B cell (primary cell): Measurements from ENCODE around the gene PTPRM. TPM values are rescaled to one million over a fixed set of nuclear protein-coding genes. Genes with fewer than 3 reads are reported as not detected.

ENCODE experiments used
- ATAC-seq: fragments of 200-7000 bp; cut with Tn5 transposase; one replicate; pipeline ENCODE4 v1.10.0; 2021; ENCODE audit warnings: low read depth, mild to moderate bottlenecking, moderate number of reproducible peaks, moderate library complexity
- CTCF ChIA-PET: fragments of 350-600 bp; sonication (Branson Sonifier 250); formaldehyde crosslinking; loops from one replicate; lab custom pipeline; 2021; ENCODE audit warnings: antibody characterized with exemption, inconsistent platforms; lab: Charles Lee
- POLR2A ChIA-PET: fragments of 350-600 bp; sonication (Branson Sonifier 250); formaldehyde crosslinking; loops from one replicate; lab custom pipeline; 2021; ENCODE audit warnings: antibody characterized with exemption; lab: Charles Lee
- DNase-seq: peaks from one replicate; pipeline ENCODE4 v3.0.0; 2013
- H2AFZ ChIP-seq: 2 replicates; pipeline ENCODE4 v1.6.1; 2012; ENCODE audit warnings: mild to moderate bottlenecking, low read depth, low read length; ENCODE audit not compliant: insufficient read depth, poor library complexity, severe bottlenecking
- H3K27ac ChIP-seq, 2 donors: 1 replicate in 1 of 2; 2 replicates in 1 of 2; pipeline ENCODE4 v1.5.1; 2012 to 2013; ENCODE audit warnings: low read length in 2 of 2, mild to moderate bottlenecking in 2 of 2, moderate library complexity in 1 of 2
- H3K27me3 ChIP-seq, 4 experiments: fragments of 200-600 bp in 1 of 4; sonication (generic) in 1 of 4; replicated peaks in 1 of 4; 1 replicate in 2 of 4; 2 replicates in 2 of 4; pipeline versions ENCODE4 v1.6.1 to v1.7.0; 2013 to 2016; ENCODE audit warnings: low read length in 3 of 4, mild to moderate bottlenecking in 2 of 4, mixed read lengths in 1 of 4, moderate library complexity in 1 of 4; ENCODE audit not compliant: insufficient read depth in 4 of 4, control insufficient read depth in 3 of 4; ENCODE audit errors: control extremely low read depth in 1 of 4
- H3K36me3 ChIP-seq, 2 experiments: replicated peaks in 1 of 2; 1 replicate in 1 of 2; 2 replicates in 1 of 2; pipeline versions ENCODE4 v1.6.1 to v1.7.1; 2013; ENCODE audit warnings: low read length in 1 of 2; ENCODE audit not compliant: insufficient read depth in 2 of 2, control insufficient read depth in 1 of 2; ENCODE audit errors: control extremely low read depth in 1 of 2, extremely low read depth in 1 of 2
- H3K4me1 ChIP-seq, 2 donors: fragments of 200-600 bp in 1 of 2; sonication (generic) in 1 of 2; 1 replicate in 1 of 2; 2 replicates in 1 of 2; pipeline versions ENCODE4 v1.5.1 to v1.6.1; 2013 to 2017; ENCODE audit warnings: low read length in 2 of 2; ENCODE audit not compliant: control insufficient read depth in 2 of 2, insufficient read depth in 2 of 2
- H3K4me2 ChIP-seq: replicated peaks from 2 replicates; pipeline ENCODE3; 2012; ENCODE audit warnings: mild to moderate bottlenecking, low read depth, low read length; ENCODE audit not compliant: poor library complexity, severe bottlenecking
- H3K4me3 ChIP-seq, 5 experiments: fragments of 200-600 bp in 1 of 5; sonication (generic) in 1 of 5; 1 replicate in 3 of 5; 2 replicates in 2 of 5; pipeline versions ENCODE4 v1.5.1 to v1.7.0; 2011 to 2016; ENCODE audit warnings: low read length in 4 of 5, mild to moderate bottlenecking in 4 of 5, low read depth in 2 of 5, control low read depth in 1 of 5, moderate library complexity in 1 of 5; ENCODE audit not compliant: insufficient read depth in 1 of 5; ENCODE audit errors: control extremely low read depth in 1 of 5, extremely low read depth in 1 of 5
- H3K79me2 ChIP-seq: fragments of 200-600 bp; sonication (generic); one replicate; pipeline ENCODE4 v1.6.0; 2016; ENCODE audit warnings: low read length; ENCODE audit not compliant: control insufficient read depth, insufficient read depth
- H3K9ac ChIP-seq: fragments of 200-600 bp; sonication (generic); 2 replicates; pipeline ENCODE4 v1.6.1; 2017; ENCODE audit warnings: mild to moderate bottlenecking, low read length, moderate library complexity
- H3K9me3 ChIP-seq, 3 donors: one replicate each; pipeline versions ENCODE4 v1.6.1 to v1.7.1; 2013; ENCODE audit warnings: low read length in 2 of 3; ENCODE audit not compliant: control insufficient read depth in 2 of 3, insufficient read depth in 1 of 3; ENCODE audit errors: control extremely low read depth in 1 of 3
- H4K20me1 ChIP-seq: 2 replicates; pipeline ENCODE4 v1.6.0; 2012; ENCODE audit warnings: mild to moderate bottlenecking, low read length; ENCODE audit not compliant: insufficient read depth, control insufficient read depth, poor library complexity, severe bottlenecking
- H3K27ac Mint-ChIP-seq: one replicate; pipeline ENCODE4 v1.8.0; 2021; ENCODE audit warnings: mixed read lengths
- H3K27me3 Mint-ChIP-seq: one replicate; pipeline ENCODE4 v1.8.0; 2021; ENCODE audit warnings: mixed read lengths
- H3K4me1 Mint-ChIP-seq: one replicate; pipeline ENCODE4 v1.8.0; 2021; ENCODE audit warnings: mixed read lengths
- H3K4me3 Mint-ChIP-seq: one replicate; pipeline ENCODE4 v1.8.0; 2021; ENCODE audit warnings: mixed read lengths
- H3K9me3 Mint-ChIP-seq: one replicate; pipeline ENCODE4 v1.8.0; 2022; ENCODE audit warnings: mixed read lengths; ENCODE audit not compliant: insufficient read depth
- EZH2 ChIP-seq: IDR thresholded peaks from 2 replicates; pipeline ENCODE4 v1.6.1; 2012; ENCODE audit warnings: borderline replicate concordance, low read depth, mild to moderate bottlenecking, moderate library complexity, low read length; ENCODE audit not compliant: insufficient read depth, poor library complexity, severe bottlenecking
- WGBS: methylation state at CpG from one replicate; pipeline ENCODE4 v1.1.5; 2013; ENCODE audit warnings: missing lambda C conversion rate; ENCODE audit not compliant: insufficient coverage; 5-methylcytosine and 5-hydroxymethylcytosine counted together
- intact Hi-C: fragments of 100-400 bp; cut with micrococcal nuclease; formaldehyde crosslinking; loops from one replicate; pipeline ENCODE4 v1.10.0; 2022
- polyA plus RNA-seq: library from polyadenylated mRNA; depleted of rRNA; stranded (reverse); fragments of >200 nt; gene quantifications from 2 replicates; pipeline ENCODE4 v1.2.3, GENCODE V29; 2012
- total RNA-seq, 2 donors: library from RNA; stranded (reverse); fragments of 120-200 nt in 1 of 2; gene quantifications; 1 replicate in 1 of 2; 2 replicates in 1 of 2; pipeline versions ENCODE4 v1.2.3 to v1.2.4, GENCODE V29; 2013 to 2022
- TF ChIP-seq, protein P1 (sequence below): fragments of 200-600 bp; IDR thresholded peaks from one replicate; pipeline ENCODE4 v1.8.0; 2022; ENCODE audit warnings: antibody characterized with exemption, mild to moderate bottlenecking

Gene PTPRM
- total and polyA plus RNA-seq, 2 donors (not counting 1 experiment from before 2014, with no cell fraction given), result 0.20 to 0.89 TPM

- no peak for DNase-seq
- intact Hi-C loops, result no loop called here
- Histone ChIP-seq H3K27me3 (no peaks in the 10 kb centered on the region), H3K4me3 (no peak overlapping the region), H3K27ac (no peak overlapping the region), H3K9me3 (no peaks in the 10 kb centered on the region), H2AFZ (no peak overlapping the region), H3K4me2 (no peak overlapping the region), H4K20me1 (no peaks in the 10 kb centered on the region), H3K79me2 (no peaks in the 10 kb centered on the region), H3K36me3 (no peaks in the 10 kb centered on the region), H3K9ac (no peak overlapping the region), H3K4me1 (no peaks in the 10 kb centered on the region)
- peaks cover 3% of the 10 kb centered on the region for H3K9me3 Mint-ChIP-seq
- no peak for ATAC-seq
- TF ChIP-seq, protein P1, sequence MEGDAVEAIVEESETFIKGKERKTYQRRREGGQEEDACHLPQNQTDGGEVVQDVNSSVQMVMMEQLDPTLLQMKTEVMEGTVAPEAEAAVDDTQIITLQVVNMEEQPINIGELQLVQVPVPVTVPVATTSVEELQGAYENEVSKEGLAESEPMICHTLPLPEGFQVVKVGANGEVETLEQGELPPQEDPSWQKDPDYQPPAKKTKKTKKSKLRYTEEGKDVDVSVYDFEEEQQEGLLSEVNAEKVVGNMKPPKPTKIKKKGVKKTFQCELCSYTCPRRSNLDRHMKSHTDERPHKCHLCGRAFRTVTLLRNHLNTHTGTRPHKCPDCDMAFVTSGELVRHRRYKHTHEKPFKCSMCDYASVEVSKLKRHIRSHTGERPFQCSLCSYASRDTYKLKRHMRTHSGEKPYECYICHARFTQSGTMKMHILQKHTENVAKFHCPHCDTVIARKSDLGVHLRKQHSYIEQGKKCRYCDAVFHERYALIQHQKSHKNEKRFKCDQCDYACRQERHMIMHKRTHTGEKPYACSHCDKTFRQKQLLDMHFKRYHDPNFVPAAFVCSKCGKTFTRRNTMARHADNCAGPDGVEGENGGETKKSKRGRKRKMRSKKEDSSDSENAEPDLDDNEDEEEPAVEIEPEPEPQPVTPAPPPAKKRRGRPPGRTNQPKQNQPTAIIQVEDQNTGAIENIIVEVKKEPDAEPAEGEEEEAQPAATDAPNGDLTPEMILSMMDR, result no peak
- no peak for TF ChIP-seq EZH2
- CTCF ChIA-PET, result no interaction called here
- H3K4me1 Mint-ChIP-seq, result no peaks in the 10 kb centered on the region
- WGBS, result 86% methylated on average over 4 of the region's 5 CpGs
- H3K4me3 Mint-ChIP-seq, result no peak overlapping the region
- POLR2A ChIA-PET, result no interaction called here
- no peak overlapping the region for H3K27ac Mint-ChIP-seq
- peaks cover 7% of the 10 kb centered on the region for H3K27me3 Mint-ChIP-seq
These were observed 762.2 kb downstream of the PTPRM start for GRCh38 chr18:8329186-8329771.

DNA sequence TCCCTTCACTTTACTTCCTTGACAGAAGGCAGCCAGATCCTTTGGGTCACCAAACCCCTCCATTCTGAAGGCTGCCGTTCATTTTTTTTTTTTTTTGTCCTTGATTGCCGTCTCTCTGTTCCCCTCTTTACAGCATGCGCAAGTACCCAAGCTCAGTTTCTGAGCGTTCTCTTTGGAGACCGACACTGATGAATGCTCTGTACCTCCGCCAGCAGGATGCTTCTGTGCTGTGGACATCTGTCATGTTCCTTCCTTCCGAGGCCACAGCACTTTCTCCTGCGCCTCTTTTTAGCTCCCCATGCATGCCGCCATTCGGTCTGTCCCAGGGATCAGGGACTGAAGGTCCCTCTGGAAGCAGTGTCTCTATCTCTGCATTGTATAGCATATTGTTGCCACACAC is 763.5 kb downstream of the PTPRM start:
- Mint-ChIP-seq H3K27me3 (peaks cover 7% of the 10 kb centered on the region), H3K27ac (no peak overlapping the region), H3K9me3 (no peaks in the 10 kb centered on the region), H3K4me3 (no peak overlapping the region), H3K4me1 (no peaks in the 10 kb centered on the region)
- Histone ChIP-seq H3K27ac (no peak overlapping the region), H3K4me3 (no peak overlapping the region), H3K79me2 (no peaks in the 10 kb centered on the region), H3K9me3 (no peaks in the 10 kb centered on the region), H3K4me1 (no peaks in the 10 kb centered on the region), H2AFZ (no peak overlapping the region), H4K20me1 (no peaks in the 10 kb centered on the region), H3K27me3 (no peaks in the 10 kb centered on the region), H3K9ac (no peak overlapping the region), H3K36me3 (no peaks in the 10 kb centered on the region), H3K4me2 (no peak overlapping the region)
- intact Hi-C loops, result no loop called here
- CTCF ChIA-PET, result no interaction called here
- no peak for DNase-seq
- POLR2A ChIA-PET, result no interaction called here
- no peak for ATAC-seq
- no peak for TF ChIP-seq EZH2
- TF ChIP-seq, protein P1, result no peak
- WGBS, result 95% methylated on average over 10 of the region's 10 CpGs
